Activated T-helper 2 cell treated with anti-CD3 and anti-CD28 coated beads, Interferon-gamma antibody, Interleukin-2, Interleukin-4, amounts not matched to agents 10 μg/mL and 5 μg/mL and 100 μg/mL, durations not matched to agents 14 hours and 24 hours and 36 hours (primary cell): Measurements from ENCODE around the gene PLEKHM3. TPM values are rescaled to one million over a fixed set of nuclear protein-coding genes. Genes with fewer than 3 reads are reported as not detected.

Source experiments
- DNase-seq: peaks from one replicate; pipeline ENCODE4 v3.0.0; 2021; ENCODE audit warnings: low spot score
- H3K27ac Mint-ChIP-seq: one replicate; pipeline ENCODE4 v1.8.0; 2021; ENCODE audit warnings: mixed read lengths
- H3K27me3 Mint-ChIP-seq: one replicate; pipeline ENCODE4 v1.8.0; 2021; ENCODE audit warnings: low read depth, mixed read lengths
- H3K36me3 Mint-ChIP-seq: one replicate; pipeline ENCODE4 v1.8.0; 2021; ENCODE audit warnings: low read depth, mixed read lengths
- H3K4me1 Mint-ChIP-seq: one replicate; pipeline ENCODE4 v1.8.0; 2021; ENCODE audit warnings: low read depth, mixed read lengths
- H3K4me3 Mint-ChIP-seq: one replicate; pipeline ENCODE4 v1.8.0; 2021; ENCODE audit warnings: low read depth, mild to moderate bottlenecking, moderate library complexity, mixed read lengths
- H3K9me3 Mint-ChIP-seq: one replicate; pipeline ENCODE4 v1.8.0; 2021; ENCODE audit warnings: mixed read lengths
- intact Hi-C: fragments of 100-400 bp; cut with micrococcal nuclease; formaldehyde crosslinking; loops from one replicate; pipeline ENCODE4 v1.15.1; 2023
- total RNA-seq: library from RNA; stranded (reverse); gene quantifications from 2 replicates; pipeline ENCODE4 v1.2.3, GENCODE V29; 2022

PLEKHM3 gene
- total RNA-seq, 1 donor from 2014 or later: 7.1 TPM

- no peak for DNase-seq
- H3K4me1 Mint-ChIP-seq: no peaks in the 10 kb centered on the region
- no peak overlapping the region for H3K4me3 Mint-ChIP-seq
- no peaks in the 10 kb centered on the region for H3K9me3 Mint-ChIP-seq
- H3K36me3 Mint-ChIP-seq: no peaks in the 10 kb centered on the region
- H3K27me3 Mint-ChIP-seq: no peaks in the 10 kb centered on the region
- no peak overlapping the region for H3K27ac Mint-ChIP-seq
- intact Hi-C loops: no loop called here
Measured at GRCh38 chr2:207895274-207895860, 130.0 kb downstream of the PLEKHM3 start.

DNA sequence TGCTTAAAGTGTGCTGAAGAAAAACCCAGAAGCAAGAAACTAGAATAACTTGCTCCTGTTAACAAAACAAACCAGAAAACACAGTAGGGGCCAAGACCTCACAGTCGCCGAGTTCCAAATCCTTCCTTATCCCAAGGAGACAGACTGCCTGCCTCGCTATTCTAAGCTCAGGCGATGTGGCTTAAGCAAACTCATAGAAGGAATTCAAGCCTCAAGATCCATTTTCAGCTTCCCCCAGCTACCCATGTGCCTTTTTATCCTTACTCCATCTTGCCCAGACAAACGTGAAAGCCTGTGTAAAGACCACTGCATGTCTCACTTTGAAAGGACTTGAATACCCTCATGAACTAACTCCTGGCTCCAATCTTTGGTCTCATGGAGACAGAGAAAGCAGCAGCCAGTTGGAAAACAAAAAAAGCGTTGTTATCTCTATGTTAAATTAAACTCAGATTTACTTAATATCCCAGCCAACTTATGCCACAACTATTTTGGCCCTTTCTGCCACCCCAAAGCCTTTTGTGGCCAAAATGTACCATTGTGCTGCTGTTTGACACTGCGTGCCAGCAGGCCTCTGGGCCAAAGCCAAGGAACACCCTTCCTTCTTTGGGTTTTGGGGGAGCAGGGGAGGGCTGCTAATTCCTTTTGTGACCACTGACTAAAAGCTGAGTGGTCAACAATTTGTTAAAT lies 132.5 kb downstream of the PLEKHM3 start:
- intact Hi-C loops: no loop called here
- Mint-ChIP-seq H3K4me1 (no peaks in the 10 kb centered on the region), H3K27ac (no peak overlapping the region), H3K27me3 (no peaks in the 10 kb centered on the region), H3K4me3 (no peak overlapping the region), H3K9me3 (no peaks in the 10 kb centered on the region), H3K36me3 (no peaks in the 10 kb centered on the region)
- DNase-seq: no peak

- Mint-ChIP-seq H3K27ac (no peak overlapping the region), H3K4me1 (no peaks in the 10 kb centered on the region), H3K9me3 (no peaks in the 10 kb centered on the region), H3K4me3 (no peak overlapping the region), H3K36me3 (no peaks in the 10 kb centered on the region), H3K27me3 (no peaks in the 10 kb centered on the region)
- DNase-seq: no peak
- intact Hi-C loops: no loop called here
Measured at GRCh38 chr2:207891086-207891844, 134.1 kb downstream of the PLEKHM3 start.

DNA sequence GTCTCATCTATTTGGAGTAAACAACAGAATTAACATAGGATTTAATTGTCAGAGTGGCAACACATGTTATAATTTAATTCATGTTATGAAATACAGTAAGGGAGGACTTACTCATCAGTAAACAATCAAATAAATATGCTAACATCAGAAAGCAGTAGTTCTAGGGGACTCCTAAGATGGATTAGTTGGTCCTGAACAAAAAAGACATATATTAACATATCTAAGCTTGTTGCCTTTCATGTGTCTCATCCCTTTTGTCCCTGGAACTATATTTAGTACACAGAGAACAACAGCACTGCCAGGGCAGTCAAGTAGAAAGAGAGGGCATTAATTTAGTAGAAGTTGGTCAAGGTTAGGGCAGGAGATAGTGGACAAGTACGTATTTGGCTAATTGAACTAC lies 137.8 kb downstream of the PLEKHM3 start:
- DNase-seq: no peak
- Mint-ChIP-seq H3K4me3 (no peak overlapping the region), H3K4me1 (peaks cover 2% of the 10 kb centered on the region), H3K27me3 (no peaks in the 10 kb centered on the region), H3K36me3 (no peaks in the 10 kb centered on the region), H3K9me3 (no peaks in the 10 kb centered on the region), H3K27ac (no peak overlapping the region)
- intact Hi-C loops: no loop called here

GRCh38 chr2:207885010-207885409 lies 140.3 kb downstream of the PLEKHM3 start:
- H3K9me3 Mint-ChIP-seq: no peaks in the 10 kb centered on the region
- no peaks in the 10 kb centered on the region for H3K36me3 Mint-ChIP-seq
- H3K4me1 Mint-ChIP-seq: peaks cover 2% of the 10 kb centered on the region
- no peaks in the 10 kb centered on the region for H3K27me3 Mint-ChIP-seq
- DNase-seq: no peak
- no peak overlapping the region for H3K4me3 Mint-ChIP-seq
- no peak overlapping the region for H3K27ac Mint-ChIP-seq
- intact Hi-C loops: no loop called here

DNA sequence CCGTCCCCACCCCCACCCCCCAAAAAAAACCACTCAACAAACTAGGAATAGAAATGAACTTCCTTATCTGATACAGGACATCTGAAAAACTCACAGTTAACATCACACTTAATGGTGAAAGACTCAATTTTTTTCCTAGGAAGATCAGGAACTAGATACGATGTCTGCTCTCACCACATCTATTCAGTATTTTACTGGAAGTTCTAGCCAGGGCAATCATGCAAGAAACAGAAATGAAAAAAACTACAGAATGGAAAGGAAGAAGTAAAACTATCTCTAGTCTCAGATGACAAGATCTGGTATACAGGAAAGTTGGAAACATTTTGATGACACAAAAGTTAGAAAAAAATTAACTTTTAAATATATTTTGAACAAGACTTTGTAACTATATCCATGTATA lies 141.2 kb downstream of the PLEKHM3 start:
- intact Hi-C loops: no loop called here
- Mint-ChIP-seq H3K4me3 (no peak overlapping the region), H3K4me1 (peaks cover 2% of the 10 kb centered on the region), H3K27me3 (no peaks in the 10 kb centered on the region), H3K36me3 (no peaks in the 10 kb centered on the region), H3K9me3 (no peaks in the 10 kb centered on the region), H3K27ac (no peak overlapping the region)
- DNase-seq: no peak

DNA sequence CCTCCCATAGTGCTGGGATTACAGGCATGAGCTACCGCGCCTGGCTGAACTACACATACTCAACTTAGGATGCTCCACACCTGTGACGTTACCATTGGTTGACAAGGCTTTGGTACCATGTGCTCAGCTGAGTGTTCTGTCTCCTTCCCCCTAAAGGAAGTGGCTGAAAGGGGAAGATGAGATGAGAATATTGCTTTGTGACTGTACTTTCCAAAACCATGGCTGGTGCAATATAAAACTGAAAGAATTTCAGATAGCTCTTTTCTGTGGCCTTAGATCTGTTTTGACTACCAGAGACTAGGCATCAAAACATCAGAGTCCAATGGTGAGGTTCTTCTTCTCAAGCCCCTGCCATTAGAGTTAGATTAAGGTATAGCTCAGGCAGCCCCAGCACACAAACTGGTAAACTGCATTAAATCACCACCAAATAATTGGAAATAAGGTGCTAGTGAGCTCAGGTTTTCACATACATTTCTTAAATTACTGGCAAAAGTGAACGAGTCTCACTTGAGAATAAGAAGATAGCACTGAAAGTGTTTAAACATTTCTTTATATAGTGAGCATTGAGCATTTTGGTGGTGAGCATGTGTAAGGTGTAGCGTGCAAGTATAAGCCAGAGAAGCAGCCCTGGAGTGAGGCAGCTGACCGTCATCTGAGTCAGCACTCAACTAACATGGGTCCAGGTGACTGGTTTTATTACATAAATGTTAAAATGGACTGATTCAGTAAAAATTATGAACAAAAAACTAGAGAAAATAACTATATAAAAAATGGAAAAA lies 142.1 kb downstream of the PLEKHM3 start:
- no peaks in the 10 kb centered on the region for H3K9me3 Mint-ChIP-seq
- DNase-seq: no peak
- H3K4me3 Mint-ChIP-seq: no peak overlapping the region
- intact Hi-C loops: no loop called here
- H3K27ac Mint-ChIP-seq: no peak overlapping the region
- no peaks in the 10 kb centered on the region for H3K36me3 Mint-ChIP-seq
- no peaks in the 10 kb centered on the region for H3K27me3 Mint-ChIP-seq
- H3K4me1 Mint-ChIP-seq: peaks cover 2% of the 10 kb centered on the region

DNA sequence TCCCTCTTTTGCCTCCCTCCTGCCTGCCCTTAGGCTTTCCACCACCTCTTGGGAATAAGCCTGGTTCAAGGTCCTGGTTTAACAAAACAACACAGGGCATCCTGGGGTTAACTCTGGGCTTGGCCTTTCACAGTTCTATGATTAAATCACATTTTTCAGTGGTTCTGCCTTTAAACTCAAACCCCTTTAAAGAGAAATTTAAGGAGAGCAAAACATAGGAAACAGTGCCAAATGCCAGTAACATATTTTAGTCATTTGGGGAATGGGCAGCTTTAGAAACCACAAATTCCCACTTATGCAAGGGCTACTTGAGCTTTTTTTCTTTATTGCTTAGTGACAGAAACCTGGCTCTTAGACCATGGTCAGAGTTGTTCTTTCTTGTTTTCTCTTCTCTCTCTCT lies 143.4 kb downstream of the PLEKHM3 start:
- intact Hi-C loops: no loop called here
- Mint-ChIP-seq H3K36me3 (no peaks in the 10 kb centered on the region), H3K27me3 (no peaks in the 10 kb centered on the region), H3K4me1 (peaks cover 2% of the 10 kb centered on the region), H3K4me3 (no peak overlapping the region), H3K27ac (no peak overlapping the region), H3K9me3 (no peaks in the 10 kb centered on the region)
- no peak for DNase-seq

- H3K27ac Mint-ChIP-seq: no peak overlapping the region
- no peaks in the 10 kb centered on the region for H3K27me3 Mint-ChIP-seq
- H3K4me1 Mint-ChIP-seq: peaks cover 2% of the 10 kb centered on the region
- H3K9me3 Mint-ChIP-seq: no peaks in the 10 kb centered on the region
- no peak overlapping the region for H3K4me3 Mint-ChIP-seq
- DNase-seq: no peak
- intact Hi-C loops: no loop called here
- H3K36me3 Mint-ChIP-seq: no peaks in the 10 kb centered on the region
Measured at GRCh38 chr2:207879536-207879935, 145.8 kb downstream of the PLEKHM3 start.

GRCh38 chr2:207876842-207877535 lies 148.3 kb downstream of the PLEKHM3 start:
- DNase-seq: no peak
- Mint-ChIP-seq H3K36me3 (no peaks in the 10 kb centered on the region), H3K27me3 (no peaks in the 10 kb centered on the region), H3K4me3 (no peak overlapping the region), H3K27ac (no peak overlapping the region), H3K4me1 (no peaks in the 10 kb centered on the region), H3K9me3 (no peaks in the 10 kb centered on the region)
- intact Hi-C loops: no loop called here

DNA sequence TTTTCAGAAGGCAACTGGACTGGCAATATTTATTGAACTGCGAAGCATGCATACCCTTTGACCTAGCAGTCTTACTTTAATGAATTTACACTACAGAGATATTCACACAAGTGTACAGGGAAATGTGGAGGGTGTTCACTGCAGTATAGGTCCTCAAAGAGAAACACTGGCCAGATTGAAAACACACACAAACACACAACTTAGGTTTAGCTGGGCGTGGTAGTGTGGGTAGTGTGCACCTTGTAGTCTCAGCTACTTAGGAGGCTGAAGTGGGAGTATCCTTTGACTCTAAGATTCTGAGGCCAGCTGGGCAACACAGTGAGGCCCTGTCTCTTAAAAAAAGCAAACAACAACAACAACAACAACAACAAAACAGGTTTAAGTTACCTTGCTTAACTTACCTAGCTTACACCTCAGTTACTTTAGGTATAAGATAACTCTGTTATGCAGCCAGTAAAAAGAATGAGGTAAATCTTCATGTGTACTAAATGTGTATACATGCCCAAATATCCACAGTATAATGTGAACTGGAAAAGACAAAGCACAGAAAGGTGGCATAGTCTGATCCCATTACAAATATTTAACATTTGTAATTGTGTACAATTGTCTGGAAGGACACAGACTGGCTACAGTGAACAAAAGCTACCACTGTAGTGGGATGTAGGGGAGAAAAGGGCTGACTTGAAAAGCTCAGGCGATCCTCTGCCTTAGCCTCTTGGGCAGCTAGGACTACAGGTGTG lies 149.7 kb downstream of the PLEKHM3 start:
- Mint-ChIP-seq H3K27ac (no peak overlapping the region), H3K9me3 (no peaks in the 10 kb centered on the region), H3K4me3 (no peak overlapping the region), H3K36me3 (no peaks in the 10 kb centered on the region), H3K4me1 (no peaks in the 10 kb centered on the region), H3K27me3 (no peaks in the 10 kb centered on the region)
- DNase-seq: no peak
- intact Hi-C loops: no loop called here

DNA sequence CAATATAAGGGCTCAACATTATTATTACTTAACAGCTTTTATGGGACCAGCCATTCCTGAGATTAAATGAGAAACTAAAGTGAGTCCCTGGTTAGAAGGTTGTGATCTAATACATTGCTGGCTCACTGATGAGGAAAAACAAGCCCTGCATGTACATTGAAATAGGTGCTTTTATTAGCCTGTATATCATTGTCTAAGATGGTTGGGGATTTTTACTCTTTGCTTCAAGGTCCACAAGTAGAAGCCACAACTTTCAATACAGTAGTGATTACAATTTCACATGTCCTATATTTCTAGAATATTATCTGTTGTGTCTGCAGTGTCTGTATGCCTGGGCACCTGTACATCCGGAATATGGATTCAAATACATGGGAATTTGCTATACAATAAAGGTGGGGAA lies 151.5 kb downstream of the PLEKHM3 start:
- Mint-ChIP-seq H3K4me3 (no peak overlapping the region), H3K27ac (no peak overlapping the region), H3K9me3 (no peaks in the 10 kb centered on the region), H3K27me3 (no peaks in the 10 kb centered on the region), H3K4me1 (peaks cover 11% of the 10 kb centered on the region), H3K36me3 (no peaks in the 10 kb centered on the region)
- intact Hi-C loops: no loop called here
- DNase-seq: no peak
